Ovary (tissue), 9 donors: ENCODE data around the gene ADORA1. TPM values are rescaled to one million over a fixed set of nuclear protein-coding genes. Genes with fewer than 3 reads are reported as not detected.

Source experiments
- DNase-seq, 5 donors: peaks; one replicate each; pipeline ENCODE4 v3.0.0-alpha.2; 2019 to 2020
- H3K27ac ChIP-seq, 2 donors: fragments of 200-600 bp; one replicate each; pipeline versions ENCODE4 v1.5.1 to v1.8.0; 2019 to 2022
- H3K27me3 ChIP-seq: fragments of 200-600 bp; one replicate; pipeline ENCODE4 v1.8.0; 2022
- H3K36me3 ChIP-seq: fragments of 200-600 bp; sonication (generic); one replicate; pipeline ENCODE4 v1.5.1; 2019
- H3K4me1 ChIP-seq: one replicate; pipeline ENCODE4 v1.8.1; 2013; ENCODE audit warnings: mild to moderate bottlenecking, moderate library complexity; ENCODE audit not compliant: insufficient read depth
- H3K4me3 ChIP-seq: fragments of 200-600 bp; sonication (generic); one replicate; pipeline ENCODE4 v1.5.1; 2017
- H3K9me3 ChIP-seq, 2 donors: fragments of 200-600 bp in 1 of 2; sonication (generic) in 1 of 2; one replicate each; pipeline versions ENCODE4 v1.5.1 to v1.8.1; 2013 to 2019; ENCODE audit warnings: mild to moderate bottlenecking in 1 of 2, moderate library complexity in 1 of 2
- CTCF ChIP-seq, 3 donors: fragments of 450-650 bp in 2 of 3; fragments of 200-600 bp in 1 of 3; IDR thresholded peaks; one replicate each; pipeline versions ENCODE4 v1.5.1 to v1.8.0; 2016 to 2022; ENCODE audit warnings: antibody characterized with exemption in 3 of 3, mild to moderate bottlenecking in 1 of 3
- EP300 ChIP-seq: sonication (generic); formaldehyde crosslinking; IDR thresholded peaks from one replicate; pipeline ENCODE4 v1.6.1; 2017; ENCODE audit warnings: antibody characterized with exemption
- POLR2A ChIP-seq: fragments of 450-650 bp; IDR thresholded peaks from one replicate; pipeline ENCODE4 v1.6.1; 2017; ENCODE audit warnings: antibody characterized with exemption, mild to moderate bottlenecking, moderate library complexity
- WGBS, 3 donors: extraction: QIAGEN DNeasy Blood & Tissue Kit in 1 of 3; methylation state at CpG; one replicate each; pipeline versions ENCODE4 v1.1.5 to v1.1.7; 2013 to 2017; 5-methylcytosine and 5-hydroxymethylcytosine counted together
- intact Hi-C, 4 donors: fragments of 100-400 bp; cut with DNase I; formaldehyde crosslinking; loops; one replicate each; pipeline versions ENCODE4 v1.11.0 to v1.15.1; 2022 to 2023
- polyA plus RNA-seq, 2 donors: library from polyadenylated mRNA; stranded (reverse); fragments of 200-250 nt in 1 of 2; fragments of 350-450 nt in 1 of 2; fragmentation: Illumina TruSeq in 1 of 2; extraction: RNeasy Lipid Tissue Mini Kit (QIAGEN cat#74804) in 1 of 2; gene quantifications; one replicate each; pipeline ENCODE4 v1.2.3, GENCODE V29; 2013 to 2014
- total RNA-seq, 7 donors: library from RNA; depleted of rRNA in 2 of 7; stranded (reverse); fragments of >200 nt in 2 of 7; fragmentation: NEBNext Ultra II Directional in 3 of 7; extraction: Animal tissue kit (Norgen Biotek cat#: 25700) in 3 of 7; gene quantifications; one replicate each; pipeline versions ENCODE4 v1.1.0 to v1.2.4, GENCODE V29; 2016 to 2023
- donor health status: DM: no; HTN: no; CAD: no; lungs with moderate emphysema.
- donor health status: DM: no; HTN: no; CAD: no.
- donor health status: Bipolar disorder and iron deficiency.
- donor health status: DM: yes; HTN: yes; CAD: no.
- donor health status: DM: no; HTN: no; CAD: no.
- donor health status: DM: yes; HTN: yes; CAD: no.

ADORA1 gene
- total and polyA plus RNA-seq, 9 donors = 0.15 to 1.3 (median 0.60) TPM

DNA sequence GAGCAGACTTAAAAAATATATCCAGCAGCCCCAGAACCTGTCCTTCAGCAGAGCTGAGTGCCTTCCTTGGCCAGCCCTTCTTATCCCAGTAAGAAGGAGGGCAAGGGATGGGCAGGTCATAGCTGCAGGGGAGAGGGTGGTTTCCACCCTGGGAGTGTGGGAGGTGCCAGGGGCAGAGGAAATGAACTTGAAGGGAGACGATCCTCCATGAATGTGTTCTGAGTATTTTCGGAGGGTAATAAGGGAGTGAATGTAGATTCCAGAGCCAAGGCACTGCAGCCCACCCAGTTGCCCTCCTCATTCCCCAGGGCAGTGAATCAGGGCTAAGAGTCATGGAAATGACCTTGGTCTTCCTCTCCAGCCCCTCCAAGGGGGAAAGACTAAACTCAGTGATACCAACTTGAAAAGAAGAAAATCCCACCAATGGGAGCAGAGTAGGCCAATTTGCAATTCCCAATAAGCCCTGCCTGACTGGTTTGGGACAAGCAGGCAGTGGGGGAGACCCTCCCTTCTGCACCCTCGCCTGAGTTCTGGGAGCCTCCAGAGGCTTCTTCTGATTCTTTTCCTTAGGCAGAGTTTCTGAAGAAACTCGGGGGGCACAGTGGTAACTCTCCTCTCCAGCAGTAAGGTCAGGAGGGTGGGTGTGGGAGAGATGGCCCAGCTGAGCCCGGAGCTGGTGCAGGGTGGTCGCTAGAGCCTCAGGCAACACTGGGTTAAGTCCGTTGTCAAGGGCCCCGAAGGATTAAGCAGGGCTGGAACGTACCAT, 45.9 kb upstream of the ADORA1 start:
- DNase-seq = no peak
- no peak for TF ChIP-seq EP300
- no peak for TF ChIP-seq CTCF (IDR thresholded peaks at IDR 0.05)
- no peak for TF ChIP-seq POLR2A
- Histone ChIP-seq H3K27ac (no peak overlapping the region), H3K4me1 (no peaks in the 10 kb centered on the region), H3K27me3 (no peaks in the 10 kb centered on the region), H3K36me3 (no peaks in the 10 kb centered on the region), H3K9me3 (no peaks in the 10 kb centered on the region), H3K4me3 (no peak overlapping the region)
- 53 to 60% (median 56%) methylated on average over 9 of the region's 9 CpGs for WGBS, 3 donors
- intact Hi-C loops = no loop called here

- TF ChIP-seq POLR2A (no peak), EP300 (no peak), CTCF (IDR thresholded peaks at IDR 0.05) (no peak)
- no peak overlapping the region for H3K27ac ChIP-seq
- no peaks in the 10 kb centered on the region for H3K9me3 ChIP-seq
- WGBS, 3 donors = 63 to 79% (median 68%) methylated on average over 3 of the region's 3 CpGs
- no peak for DNase-seq
- no peaks in the 10 kb centered on the region for H3K4me1 ChIP-seq
- H3K36me3 ChIP-seq = no peaks in the 10 kb centered on the region
- intact Hi-C loops = no loop called here
- H3K4me3 ChIP-seq = no peak overlapping the region
- H3K27me3 ChIP-seq = no peaks in the 10 kb centered on the region
Observed at GRCh38 chr1:203082231-203082505, 45.4 kb upstream of the ADORA1 start.

GRCh38 chr1:203082571-203083462, 44.7 kb upstream of the ADORA1 start:
- H3K4me1 ChIP-seq = no peaks in the 10 kb centered on the region
- H3K4me3 ChIP-seq = no peak overlapping the region
- no peaks in the 10 kb centered on the region for H3K27me3 ChIP-seq
- no peak for TF ChIP-seq CTCF (IDR thresholded peaks at IDR 0.05)
- no peak for TF ChIP-seq POLR2A
- TF ChIP-seq EP300 = no peak
- WGBS, 3 donors = 51 to 65% (median 59%) methylated on average over 11 of the region's 11 CpGs
- intact Hi-C loops = no loop called here
- no peaks in the 10 kb centered on the region for H3K36me3 ChIP-seq
- no peak overlapping the region for H3K27ac ChIP-seq
- no peak for DNase-seq
- H3K9me3 ChIP-seq = no peaks in the 10 kb centered on the region

DNA sequence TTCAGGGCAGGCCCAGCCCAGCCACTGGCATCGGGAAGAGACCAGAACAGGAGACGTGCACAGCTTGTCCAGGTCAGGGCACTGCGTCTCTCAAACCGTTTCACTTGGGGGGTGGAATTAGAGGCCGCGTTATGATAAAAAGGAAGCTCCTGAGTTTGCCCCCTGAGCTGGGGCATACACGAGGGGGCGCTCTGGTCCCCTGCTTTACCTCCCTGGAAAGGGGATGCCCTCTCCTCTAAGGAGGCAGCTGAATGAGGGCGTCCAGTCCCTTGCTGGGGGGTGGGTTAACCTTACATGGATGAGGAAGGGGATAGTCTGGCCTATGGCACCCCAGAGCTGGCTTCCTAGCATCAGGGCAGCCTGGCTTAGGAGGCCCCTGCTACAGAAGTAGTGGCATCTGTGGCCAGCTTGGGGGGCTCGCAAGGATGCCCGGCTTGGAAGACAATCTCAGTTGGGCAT, 44.0 kb upstream of the ADORA1 start:
- TF ChIP-seq POLR2A = no peak
- TF ChIP-seq EP300 = no peak
- no peak for TF ChIP-seq CTCF (IDR thresholded peaks at IDR 0.05)
- H3K4me3 ChIP-seq = no peak overlapping the region
- no peak overlapping the region for H3K27ac ChIP-seq
- intact Hi-C loops = no loop called here
- H3K36me3 ChIP-seq = no peaks in the 10 kb centered on the region
- WGBS, 3 donors = 66 to 77% (median 73%) methylated on average over 11 of the region's 11 CpGs
- no peaks in the 10 kb centered on the region for H3K27me3 ChIP-seq
- no peaks in the 10 kb centered on the region for H3K4me1 ChIP-seq
- H3K9me3 ChIP-seq = no peaks in the 10 kb centered on the region
- no peak for DNase-seq
